ENCODE results near the gene LOC128125822.

Gene LOC128125822

DNA sequence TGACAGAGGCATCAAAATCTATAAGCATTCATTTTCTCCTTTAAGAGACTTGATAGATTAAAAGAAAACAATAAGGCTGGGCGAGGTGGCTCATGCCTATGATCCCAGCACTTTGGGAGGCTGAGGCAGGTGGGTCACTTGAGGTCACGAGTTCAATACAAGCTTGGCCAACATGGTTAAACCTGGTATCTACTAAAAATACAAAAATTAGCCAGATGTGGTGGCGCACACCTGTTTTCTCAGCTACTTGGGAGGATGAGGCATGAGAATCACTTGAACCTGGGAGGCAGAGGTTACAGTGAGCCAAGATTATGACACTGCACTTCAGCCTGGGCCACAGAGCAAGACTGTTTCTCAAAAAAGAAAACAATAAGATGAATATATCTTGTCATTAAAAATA lies 39.3 kb upstream of the LOC128125822 start:
- dilution Hi-C loops (cut with HindIII; ENCODE audit: low sequenced_read_pairs, unreplicated experiment), result no loop called here
- no peaks in the 10 kb centered on the region for H3K9me1 ChIP-seq (ENCODE audit: insufficient read depth, low read length)
- 60% methylated on average over 1 of the region's 3 CpGs; no CpG with 5 or more reads in 1 of the 2 experiments for WGBS, 2 experiments (ENCODE audit: extremely low coverage in 2 of 2, insufficient read length in 1 of 2)

More for the DNA sequence above, 39.3 kb upstream of the LOC128125822 start:
- Histone ChIP-seq H3K14ac (replicated peaks; ENCODE audit: low read depth, low read length) (no peak overlapping the region), H2AFZ (replicated peaks; ENCODE audit: low read length, poor library complexity) (no peak overlapping the region), H4K5ac (ENCODE audit: low read depth, low read length) (no peak overlapping the region), H3K4me3 (ENCODE audit: insufficient read depth, low read depth, low read length) (no peak overlapping the region), H3K9ac (ENCODE audit: low read depth, low read length) (no peak overlapping the region), H2AK5ac (ENCODE audit: low read depth, low read length) (no peak overlapping the region), H3K18ac (ENCODE audit: low read depth, low read length) (no peak overlapping the region), H3K9me3 (ENCODE audit: control insufficient read depth, insufficient read depth, low read length) (no peaks in the 10 kb centered on the region), H3K27ac (ENCODE audit: insufficient read depth, low read length) (no peak overlapping the region), H3K56ac (ENCODE audit: extremely low read depth, insufficient read depth, low read length) (no peak overlapping the region), H2AK9ac (replicated peaks; ENCODE audit: low read depth, low read length, poor library complexity) (no peak overlapping the region), H2BK120ac (ENCODE audit: low read depth, low read length) (no peak overlapping the region), H2BK5ac (ENCODE audit: low read depth, low read length, poor library complexity, severe bottlenecking) (no peak overlapping the region), H3K23ac (ENCODE audit: low read depth, low read length) (no peak overlapping the region), H3K27me3 (ENCODE audit: control insufficient read depth, insufficient read depth, low read length) (no peaks in the 10 kb centered on the region), H4K20me1 (ENCODE audit: insufficient read depth, low read length) (0 out of 2 replicates have a peak, but pooled peaks cover under 1% of the 10 kb centered on the region), H4K8ac (ENCODE audit: low read depth in 2 of 2, low read length in 2 of 2) (no peak overlapping the region), H2BK20ac (ENCODE audit: low read depth, low read length) (no peak overlapping the region), H3K4ac (ENCODE audit: low read depth, low read length) (no peak overlapping the region), H4K91ac (ENCODE audit: insufficient read depth, low read depth, low read length) (no peak overlapping the region), H3K79me1 (ENCODE audit: low read depth in 1 of 2, low read length in 2 of 2) (no peaks in the 10 kb centered on the region), H3K4me1 (ENCODE audit: control insufficient read depth, insufficient read depth, low read length) (peaks cover 6% of the 10 kb centered on the region), H3K4me2 (ENCODE audit: low read depth, low read length) (no peak overlapping the region), H2BK15ac (ENCODE audit: low read depth, low read length) (no peak overlapping the region), H3K36me3 (ENCODE audit: control insufficient read depth, insufficient read depth, low read length) (no peaks in the 10 kb centered on the region)
- ChIA-PET CTCF (no interaction called here), POLR2A (ENCODE audit: unreplicated experiment) (interaction anchor here (0.6 kb wide), 1 partner anchor 85 kb away, joined by 3 read pairs; no protein-coding TSS in a partner anchor)
- in situ Hi-C loops (cut with MboI; ENCODE audit: low sequenced_read_pairs), result no loop called here
- DNase-seq, result no peak
- TF ChIP-seq, protein P1, sequence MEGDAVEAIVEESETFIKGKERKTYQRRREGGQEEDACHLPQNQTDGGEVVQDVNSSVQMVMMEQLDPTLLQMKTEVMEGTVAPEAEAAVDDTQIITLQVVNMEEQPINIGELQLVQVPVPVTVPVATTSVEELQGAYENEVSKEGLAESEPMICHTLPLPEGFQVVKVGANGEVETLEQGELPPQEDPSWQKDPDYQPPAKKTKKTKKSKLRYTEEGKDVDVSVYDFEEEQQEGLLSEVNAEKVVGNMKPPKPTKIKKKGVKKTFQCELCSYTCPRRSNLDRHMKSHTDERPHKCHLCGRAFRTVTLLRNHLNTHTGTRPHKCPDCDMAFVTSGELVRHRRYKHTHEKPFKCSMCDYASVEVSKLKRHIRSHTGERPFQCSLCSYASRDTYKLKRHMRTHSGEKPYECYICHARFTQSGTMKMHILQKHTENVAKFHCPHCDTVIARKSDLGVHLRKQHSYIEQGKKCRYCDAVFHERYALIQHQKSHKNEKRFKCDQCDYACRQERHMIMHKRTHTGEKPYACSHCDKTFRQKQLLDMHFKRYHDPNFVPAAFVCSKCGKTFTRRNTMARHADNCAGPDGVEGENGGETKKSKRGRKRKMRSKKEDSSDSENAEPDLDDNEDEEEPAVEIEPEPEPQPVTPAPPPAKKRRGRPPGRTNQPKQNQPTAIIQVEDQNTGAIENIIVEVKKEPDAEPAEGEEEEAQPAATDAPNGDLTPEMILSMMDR (conservative IDR thresholded peaks at IDR 0.05; ENCODE audit: low read depth, low read length), result no peak
- TF ChIP-seq RCOR1 (IDR thresholded peaks at IDR 0.05; ENCODE audit: insufficient replicate concordance, low read length) (no peak), BHLHE40 (IDR thresholded peaks at IDR 0.05; ENCODE audit: low read depth, low read length) (no peak), POLR2A (IDR thresholded peaks at IDR 0.05; ENCODE audit: low read depth, low read length) (no peak), MAFK (IDR thresholded peaks at IDR 0.05; ENCODE audit: low read depth, low read length) (no peak), SMC3 (IDR thresholded peaks at IDR 0.05; ENCODE audit: low read depth, low read length) (no peak), NFE2L2 (IDR thresholded peaks at IDR 0.05; ENCODE audit: low read depth, low read length) (no peak), RFX5 (IDR thresholded peaks at IDR 0.05; ENCODE audit: low read depth, low read length) (no peak), FOS (IDR thresholded peaks at IDR 0.05; ENCODE audit: low read depth, low read length) (no peak)
- BruUV-seq (replicated peaks), result no TSS peak
- intact Hi-C loops (cut with micrococcal nuclease), result no loop called here
- no peak for ATAC-seq (ENCODE audit: low read depth)

Measured in IMR-90 (cell line).